HepG2 (cell line): Measurements from ENCODE around the gene ARL2. TPM values are rescaled to one million over a fixed set of nuclear protein-coding genes. Genes with fewer than 3 reads are reported as not detected.

Source experiments
- ATF7 ChIP-seq, 2 experiments: fragments of 450-650 bp in 1 of 2; sonication (generic) in 1 of 2; formaldehyde crosslinking in 1 of 2; IDR thresholded peaks; 2 replicates each; pipeline versions ENCODE4 v1.4.0 to v1.6.1; 2016 to 2020; ENCODE audit warnings: antibody characterized with exemption in 1 of 2, mild to moderate bottlenecking in 1 of 2, missing genetic modification reagents in 1 of 2
- CENPT ChIP-seq: sonication (generic); formaldehyde crosslinking; IDR thresholded peaks from 2 replicates; pipeline ENCODE4 v1.8.0; 2022; ENCODE audit warnings: low read depth, mild to moderate bottlenecking, moderate library complexity, missing genetic modification reagents
- DNMT3B ChIP-seq: conservative IDR thresholded peaks from 2 replicates; pipeline ENCODE4 v1.6.1; 2016; ENCODE audit warnings: missing biosample characterization, control low read depth
- EHMT2 ChIP-seq: fragments of 200-600 bp; sonication (generic); IDR thresholded peaks from 2 replicates; pipeline ENCODE4 v1.7.0; 2017; ENCODE audit warnings: antibody characterized with exemption, low read depth, low read length, borderline replicate concordance
- HHEX ChIP-seq: IDR thresholded peaks from 2 replicates; pipeline ENCODE4 v1.6.1; 2016; ENCODE audit warnings: control low read depth
- HNF4G ChIP-seq, 2 experiments: sonication (generic) in 1 of 2; formaldehyde crosslinking in 1 of 2; IDR thresholded peaks; 2 replicates each; pipeline versions ENCODE4 v1.4.0 to v1.6.1; 2011 to 2020; ENCODE audit warnings: borderline replicate concordance in 2 of 2, low read depth in 2 of 2, mild to moderate bottlenecking in 2 of 2, low read length in 1 of 2, missing genetic modification reagents in 1 of 2, moderate library complexity in 1 of 2
- KLF12 ChIP-seq: sonication (generic); formaldehyde crosslinking; IDR thresholded peaks from 2 replicates; pipeline ENCODE4 v1.4.0; 2020; ENCODE audit warnings: missing genetic modification reagents, borderline replicate concordance
- LCORL ChIP-seq, 2 experiments: fragments of 450-650 bp in 1 of 2; sonication (generic) in 1 of 2; formaldehyde crosslinking in 1 of 2; IDR thresholded peaks; 2 replicates each; pipeline versions ENCODE4 v1.5.0 to v1.6.1; 2017 to 2020; ENCODE audit warnings: antibody characterized with exemption in 1 of 2, missing genetic modification reagents in 1 of 2
- MEIS1 ChIP-seq: sonication (generic); formaldehyde crosslinking; IDR thresholded peaks from 2 replicates; pipeline ENCODE4 v1.9.0; 2021; ENCODE audit warnings: mild to moderate bottlenecking, missing genetic modification reagents, moderate library complexity, borderline replicate concordance
- MEIS2 ChIP-seq: sonication (generic); formaldehyde crosslinking; IDR thresholded peaks from 2 replicates; pipeline ENCODE4 v1.9.0; 2021; ENCODE audit warnings: mild to moderate bottlenecking, missing genetic modification reagents
- MYPOP ChIP-seq: sonication (generic); formaldehyde crosslinking; IDR thresholded peaks from 2 replicates; pipeline ENCODE4 v1.8.1; 2023; ENCODE audit warnings: mild to moderate bottlenecking, moderate library complexity, missing genetic modification reagents
- NBN ChIP-seq: fragments of 450-650 bp; conservative IDR thresholded peaks from 2 replicates; pipeline ENCODE4 v1.6.1; 2017
- NFE2L2 ChIP-seq: fragments of 150-350 bp; IDR thresholded peaks from 2 replicates; pipeline ENCODE4 v1.6.1; 2014; ENCODE audit warnings: low read length
- PHF8 ChIP-seq: sonication (generic); formaldehyde crosslinking; IDR thresholded peaks from 2 replicates; pipeline ENCODE4 v1.5.0; 2020; ENCODE audit warnings: missing genetic modification reagents
- SALL2 ChIP-seq: sonication (generic); formaldehyde crosslinking; IDR thresholded peaks from 2 replicates; pipeline ENCODE4 v1.8.1; 2023; ENCODE audit warnings: mild to moderate bottlenecking, missing genetic modification reagents, inconsistent platforms
- TSC22D2 ChIP-seq: sonication (generic); formaldehyde crosslinking; IDR thresholded peaks from 2 replicates; pipeline ENCODE4 v1.5.1; 2020; ENCODE audit warnings: missing genetic modification reagents, mild to moderate bottlenecking, borderline replicate concordance
- ZBTB46 ChIP-seq: sonication (generic); formaldehyde crosslinking; IDR thresholded peaks from 2 replicates; pipeline ENCODE4 v1.4.0; 2020; ENCODE audit warnings: mild to moderate bottlenecking, missing genetic modification reagents, borderline replicate concordance
- ZNF121 ChIP-seq: sonication (generic); formaldehyde crosslinking; IDR thresholded peaks from 2 replicates; pipeline ENCODE4 v1.5.0; 2020; ENCODE audit warnings: mild to moderate bottlenecking, missing genetic modification reagents
- ZNF230 ChIP-seq: sonication (generic); formaldehyde crosslinking; IDR thresholded peaks from 2 replicates; pipeline ENCODE4 v1.4.0; 2020; ENCODE audit warnings: mild to moderate bottlenecking, missing genetic modification reagents
- ZNF3 ChIP-seq: IDR thresholded peaks from 2 replicates; pipeline ENCODE4 v1.7.0; 2017; ENCODE audit warnings: inconsistent platforms
- ZNF331 ChIP-seq: sonication (generic); formaldehyde crosslinking; IDR thresholded peaks from 2 replicates; pipeline ENCODE4 v1.4.0; 2020; ENCODE audit warnings: missing genetic modification reagents
- ZNF773 ChIP-seq: sonication (generic); formaldehyde crosslinking; IDR thresholded peaks from 2 replicates; pipeline ENCODE4 v1.4.0; 2020; ENCODE audit warnings: missing genetic modification reagents, borderline replicate concordance
- ZNF891 ChIP-seq: sonication (generic); formaldehyde crosslinking; IDR thresholded peaks from 2 replicates; pipeline ENCODE4 v1.5.0; 2020; ENCODE audit warnings: mild to moderate bottlenecking, missing genetic modification reagents
- ZSCAN9 ChIP-seq: IDR thresholded peaks from 2 replicates; pipeline ENCODE4 v1.6.1; 2016; ENCODE audit warnings: borderline replicate concordance
- ZZZ3 ChIP-seq: sonication (generic); formaldehyde crosslinking; IDR thresholded peaks from 2 replicates; pipeline ENCODE4 v1.4.0; 2020; ENCODE audit warnings: missing genetic modification reagents, mild to moderate bottlenecking, borderline replicate concordance
- polyA plus RNA-seq, 8 experiments: library from polyadenylated mRNA; depleted of rRNA in 3 of 8; stranded (reverse) in 7 of 8; unstranded in 1 of 8; fragments of >200 nt; fragmentation: Illumina TruSeq in 4 of 8; extraction: Trizol in 4 of 8; gene quantifications; 2 replicates each; pipeline versions ENCODE4 v1.2.1 to v1.2.3, GENCODE V29; 2011 to 2016; ENCODE audit warnings: low read depth in 4 of 8, missing spikeins in 1 of 8, mixed read lengths in 1 of 8; ENCODE audit not compliant: insufficient read depth in 1 of 8
- total RNA-seq, 5 experiments: library from RNA; depleted of rRNA; stranded (reverse); fragments of >200 nt; fragmentation: Illumina TruSeq; extraction: Trizol; gene quantifications; 2 replicates each; pipeline ENCODE4 v1.2.3, GENCODE V29; 2016; ENCODE audit warnings: low read depth in 1 of 5
- TF ChIP-seq, protein P1 (sequence below): sonication (generic); formaldehyde crosslinking; IDR thresholded peaks from 2 replicates; pipeline ENCODE4 v1.4.0; 2020; ENCODE audit warnings: missing genetic modification reagents
- TF ChIP-seq, protein P2 (sequence below): sonication (generic); formaldehyde crosslinking; IDR thresholded peaks from 2 replicates; pipeline ENCODE4 v1.8.0; 2022; ENCODE audit warnings: mild to moderate bottlenecking, missing genetic modification reagents, borderline replicate concordance

ARL2 gene
- total and polyA plus RNA-seq, 2 of the 13 experiments (the other 11 are each of a cell fraction or from before 2014, with no cell fraction given): 82.9 to 84.4 TPM

DNA sequence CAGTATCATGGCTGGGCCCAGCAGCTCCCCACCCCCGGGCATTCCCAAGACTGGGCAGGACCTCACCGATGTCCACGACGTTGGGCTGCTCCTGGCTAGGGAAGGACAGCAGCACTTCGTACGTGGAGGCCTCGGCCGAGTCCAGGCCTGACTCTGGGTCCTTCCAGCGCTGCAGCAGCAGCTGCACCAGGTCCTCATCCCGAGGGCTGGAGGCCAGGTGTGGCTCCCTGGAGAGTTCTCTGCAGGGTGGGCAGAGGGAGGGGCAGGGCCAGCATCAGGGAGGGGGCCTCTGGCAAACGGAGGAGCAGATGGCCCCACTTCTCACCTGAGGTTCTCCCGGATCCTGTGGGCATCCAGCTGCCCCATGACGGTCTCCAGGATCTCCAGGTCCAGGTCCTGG, 44.1 kb downstream of the ARL2 start (continued):
- no peak for TF ChIP-seq HNF4G (IDR thresholded peaks at IDR 0.05; ENCODE audit: borderline replicate concordance, low read depth, low read length)
- TF ChIP-seq HNF4G (CRISPR knock-in tag; IDR thresholded peaks at IDR 0.05; ENCODE audit: borderline replicate concordance, low read depth): no peak
- TF ChIP-seq CENPT (CRISPR knock-in tag): no peak
- TF ChIP-seq ZNF773 (CRISPR knock-in tag): no peak
- TF ChIP-seq EHMT2: no peak
- TF ChIP-seq HHEX: no peak
- TF ChIP-seq ZBTB46 (CRISPR knock-in tag): no peak
- no peak for TF ChIP-seq ZSCAN9 (CRISPR knock-in tag)
- no peak for TF ChIP-seq SALL2 (CRISPR knock-in tag)
- no peak for TF ChIP-seq LCORL (IDR thresholded peaks at IDR 0.05)
- TF ChIP-seq LCORL (CRISPR knock-in tag; IDR thresholded peaks at IDR 0.05): no peak
- TF ChIP-seq ZNF3 (CRISPR knock-in tag): no peak
- no peak for TF ChIP-seq NBN
- TF ChIP-seq ZNF230 (CRISPR knock-in tag): no peak
- TF ChIP-seq, protein P1, sequence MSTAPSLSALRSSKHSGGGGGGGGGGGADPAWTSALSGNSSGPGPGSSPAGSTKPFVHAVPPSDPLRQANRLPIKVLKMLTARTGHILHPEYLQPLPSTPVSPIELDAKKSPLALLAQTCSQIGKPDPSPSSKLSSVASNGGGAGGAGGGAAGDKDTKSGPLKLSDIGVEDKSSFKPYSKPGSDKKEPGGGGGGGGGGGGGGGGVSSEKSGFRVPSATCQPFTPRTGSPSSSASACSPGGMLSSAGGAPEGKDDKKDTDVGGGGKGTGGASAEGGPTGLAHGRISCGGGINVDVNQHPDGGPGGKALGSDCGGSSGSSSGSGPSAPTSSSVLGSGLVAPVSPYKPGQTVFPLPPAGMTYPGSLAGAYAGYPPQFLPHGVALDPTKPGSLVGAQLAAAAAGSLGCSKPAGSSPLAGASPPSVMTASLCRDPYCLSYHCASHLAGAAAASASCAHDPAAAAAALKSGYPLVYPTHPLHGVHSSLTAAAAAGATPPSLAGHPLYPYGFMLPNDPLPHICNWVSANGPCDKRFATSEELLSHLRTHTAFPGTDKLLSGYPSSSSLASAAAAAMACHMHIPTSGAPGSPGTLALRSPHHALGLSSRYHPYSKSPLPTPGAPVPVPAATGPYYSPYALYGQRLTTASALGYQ: no peak
- no peak for TF ChIP-seq PHF8
- no peak for TF ChIP-seq ZNF891 (CRISPR knock-in tag)
- TF ChIP-seq ATF7 (IDR thresholded peaks at IDR 0.05): no peak
- TF ChIP-seq ATF7 (CRISPR knock-in tag; IDR thresholded peaks at IDR 0.05): no peak
- no peak for TF ChIP-seq MYPOP (CRISPR knock-in tag)
- TF ChIP-seq ZNF121 (CRISPR knock-in tag): no peak
- no peak for TF ChIP-seq ZNF331 (CRISPR knock-in tag)
- no peak for TF ChIP-seq TSC22D2 (CRISPR knock-in tag)
- TF ChIP-seq, protein P2, sequence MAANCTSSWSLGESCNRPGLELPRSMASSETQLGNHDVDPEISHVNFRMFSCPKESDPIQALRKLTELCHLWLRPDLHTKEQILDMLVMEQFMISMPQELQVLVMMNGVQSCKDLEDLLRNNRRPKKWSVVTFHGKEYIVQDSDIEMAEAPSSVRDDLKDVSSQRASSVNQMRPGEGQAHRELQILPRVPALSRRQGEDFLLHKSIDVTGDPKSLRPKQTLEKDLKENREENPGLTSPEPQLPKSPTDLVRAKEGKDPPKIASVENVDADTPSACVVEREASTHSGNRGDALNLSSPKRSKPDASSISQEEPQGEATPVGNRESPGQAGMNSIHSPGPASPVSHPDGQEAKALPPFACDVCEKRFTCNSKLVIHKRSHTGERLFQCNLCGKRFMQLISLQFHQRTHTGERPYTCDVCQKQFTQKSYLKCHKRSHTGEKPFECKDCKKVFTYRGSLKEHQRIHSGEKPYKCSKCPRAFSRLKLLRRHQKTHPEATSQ (CRISPR knock-in tag): no peak
- TF ChIP-seq MEIS2 (CRISPR knock-in tag): peak; percentile 50; the same call in 1 of the 2 replicates
- no peak for TF ChIP-seq KLF12
- no peak for TF ChIP-seq ZZZ3 (CRISPR knock-in tag)
- no peak for TF ChIP-seq DNMT3B (CRISPR knock-in tag)
- TF ChIP-seq MEIS1 (CRISPR knock-in tag): no peak
- TF ChIP-seq NFE2L2: no peak
